ENCODE measurements around the gene TBC1D22A.

Gene TBC1D22A

DNA sequence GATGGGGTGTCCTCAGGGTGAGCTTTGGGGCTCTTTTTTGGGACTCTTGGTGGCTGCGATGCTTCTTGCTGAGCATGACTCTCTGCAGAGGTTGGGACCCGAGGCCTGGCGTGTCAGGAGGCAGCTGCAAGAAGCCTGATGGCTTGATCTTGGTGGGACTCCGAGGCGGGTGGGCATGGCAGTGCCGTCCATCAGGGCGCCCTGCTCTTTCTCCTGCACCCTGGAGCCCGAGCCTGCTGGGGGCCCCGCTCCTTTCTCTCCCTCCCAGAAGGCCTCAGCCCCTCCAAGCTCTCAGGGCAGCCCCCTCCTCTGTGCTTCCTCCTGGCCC is 432.7 kb downstream of the TBC1D22A start:
- no peak for DNase-seq

DNA sequence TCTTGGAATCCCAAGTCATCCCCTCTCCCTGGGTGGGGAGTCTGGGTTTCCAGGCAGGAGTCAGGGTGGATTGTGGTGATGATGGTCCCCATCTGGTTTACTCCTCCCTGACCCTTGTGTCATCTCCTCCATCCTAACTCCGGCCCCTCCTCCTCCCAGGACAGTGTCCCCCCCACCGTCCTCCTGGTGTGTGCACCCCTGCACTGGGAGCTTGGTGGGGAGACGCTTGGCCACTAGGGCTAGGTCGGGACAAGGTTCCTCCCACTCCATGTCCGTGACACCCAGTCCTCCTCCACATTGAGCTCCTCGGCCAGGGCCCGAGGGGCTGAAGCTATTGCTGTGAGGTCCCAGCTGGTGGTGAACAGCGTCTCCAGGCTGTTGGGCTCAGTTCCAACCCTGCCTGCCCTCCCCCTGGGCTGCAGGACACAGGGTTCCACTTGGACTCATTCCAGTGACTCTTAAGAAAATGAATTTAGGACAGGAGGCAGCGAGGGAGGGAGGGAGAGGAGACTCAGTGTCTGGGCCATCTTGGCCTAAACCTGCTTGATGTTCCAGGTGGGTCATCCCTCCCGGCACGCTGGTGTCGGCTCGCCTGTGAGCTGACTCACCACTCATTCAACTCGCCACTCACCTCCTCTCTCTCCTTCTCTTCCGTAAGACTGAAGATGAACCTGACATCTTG is 433.2 kb downstream of the TBC1D22A start:
- no peak for DNase-seq

DNA sequence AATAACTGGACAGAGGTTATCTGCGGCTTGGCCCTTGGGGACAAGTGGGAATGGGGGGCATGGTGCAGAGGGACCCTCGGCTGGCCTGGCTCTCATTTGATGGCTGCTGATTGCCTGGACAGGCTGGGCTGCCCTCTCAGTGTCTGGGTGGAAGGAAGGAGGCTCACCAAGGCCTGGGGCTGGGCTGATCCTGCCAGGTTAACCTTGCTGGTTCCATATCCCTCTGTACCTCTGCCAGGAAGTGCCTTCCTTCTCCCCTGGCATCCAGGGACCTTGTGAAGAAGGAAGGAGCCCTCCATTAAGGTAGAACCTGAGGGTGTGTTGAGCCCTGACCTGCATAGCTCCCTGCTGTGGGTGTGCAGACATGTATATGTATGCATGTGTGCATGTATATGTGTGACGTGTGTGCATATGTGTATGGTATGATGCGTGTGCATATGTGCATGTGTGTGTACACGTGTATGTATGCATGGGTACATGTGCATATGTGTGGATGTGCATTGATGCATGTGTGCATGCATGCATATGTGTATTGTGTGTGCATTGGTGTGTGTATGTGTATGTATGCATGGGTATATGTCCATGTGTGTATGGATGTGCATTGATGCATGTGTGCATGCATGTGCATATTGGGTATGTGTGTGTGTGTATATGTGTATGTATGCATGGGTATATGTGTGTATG is 433.9 kb downstream of the TBC1D22A start:
- DNase-seq: no peak

DNA sequence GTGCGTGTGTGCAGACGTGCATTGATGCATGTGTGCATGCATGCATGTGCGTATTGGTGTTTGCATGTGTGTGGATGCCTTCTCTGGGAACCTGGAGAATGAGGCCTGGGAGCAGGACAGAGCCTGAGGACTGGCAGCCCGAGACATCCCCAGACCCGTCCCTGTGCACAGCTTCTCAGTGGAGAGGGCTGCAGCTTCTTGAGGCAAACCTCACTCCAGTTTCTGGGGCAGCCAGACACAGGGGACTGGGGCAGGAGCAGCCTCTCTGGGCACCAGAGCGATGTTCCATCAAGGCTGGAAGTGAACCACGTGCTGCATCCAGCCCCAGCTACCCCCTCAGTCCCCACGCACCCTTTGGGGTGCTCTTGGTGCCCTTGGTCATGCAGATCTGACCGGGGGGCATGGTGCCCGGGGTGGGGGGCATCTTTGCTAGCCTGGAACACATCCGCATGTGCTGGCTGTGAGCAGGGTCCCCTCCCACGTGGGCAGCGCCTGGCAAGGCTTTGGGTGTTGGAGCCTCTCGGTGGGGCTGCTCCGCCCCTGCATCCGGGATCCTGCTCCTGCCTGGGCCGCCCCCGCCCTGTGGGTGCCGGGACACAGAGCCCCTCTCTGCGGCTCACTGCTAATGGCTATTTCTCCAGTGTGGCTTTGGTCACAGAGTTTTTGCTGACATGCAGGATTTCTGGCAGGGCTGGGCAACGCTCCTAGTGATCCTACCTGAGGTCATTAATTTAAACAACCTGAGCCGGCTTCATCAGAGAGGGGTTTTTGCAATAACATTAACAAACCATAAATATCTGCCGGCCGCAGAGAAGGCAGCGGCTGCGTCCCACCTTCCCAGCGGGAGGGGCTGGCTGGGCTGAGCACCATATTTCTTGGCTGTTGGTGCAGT is 434.7 kb downstream of the TBC1D22A start:
- no peak for DNase-seq

DNA sequence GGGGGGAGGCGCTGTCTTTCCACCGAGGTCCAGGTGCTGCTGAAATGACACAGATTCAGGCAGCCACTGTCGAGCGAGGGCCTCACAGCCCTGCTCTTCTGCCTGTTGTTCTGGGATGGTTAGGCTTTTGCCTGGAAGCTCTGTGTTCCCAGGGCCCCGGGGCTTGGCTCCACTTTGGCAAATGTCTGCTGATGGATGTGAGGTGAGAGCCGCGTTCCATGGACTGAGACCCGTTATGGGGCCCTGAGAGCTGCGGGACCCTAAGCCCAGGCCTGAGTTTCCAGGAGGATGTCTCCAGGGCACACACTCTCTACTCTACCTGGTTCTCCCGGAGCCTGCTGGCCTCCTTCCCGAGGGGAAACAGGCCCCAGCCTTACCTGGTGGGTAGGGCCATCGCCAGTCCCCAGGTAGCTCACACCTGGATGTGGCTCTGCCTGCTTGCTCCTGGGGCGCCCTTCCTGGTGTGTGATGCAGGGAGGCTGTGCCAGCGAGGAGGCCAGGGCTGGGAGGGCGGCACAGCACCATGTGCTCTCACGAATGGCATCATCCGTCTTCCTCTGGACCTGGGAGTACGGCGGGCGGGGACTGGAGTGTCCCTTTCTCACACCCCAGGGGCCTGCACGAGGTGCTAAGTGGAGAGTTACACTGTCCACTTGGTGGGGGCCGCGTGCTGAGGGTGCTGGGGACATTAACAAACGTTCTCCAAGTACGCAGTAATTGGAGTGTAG is 435.5 kb downstream of the TBC1D22A start:
- DNase-seq: no peak

DNA sequence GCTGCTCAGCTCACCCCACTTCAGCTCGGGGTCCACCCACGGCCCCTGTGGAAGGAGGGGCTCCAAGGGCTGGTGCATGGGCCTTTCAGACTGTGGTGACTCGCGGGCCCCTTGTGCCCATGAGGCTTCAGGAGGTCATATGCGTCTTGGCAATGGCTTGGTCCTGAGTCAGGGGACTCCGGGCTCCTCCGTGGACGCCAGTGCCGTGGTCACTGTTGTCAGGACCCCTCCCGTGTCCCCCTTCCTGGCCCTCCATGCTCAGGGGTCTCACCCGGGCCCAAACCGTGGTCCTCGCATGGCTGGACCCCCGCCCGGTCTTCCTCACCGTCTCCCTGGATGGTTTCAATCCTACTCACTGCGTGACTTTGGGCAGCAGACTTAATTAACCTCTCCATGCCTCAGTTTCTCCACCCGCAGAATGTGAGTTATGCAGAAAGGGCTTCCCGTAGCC is 436.4 kb downstream of the TBC1D22A start:
- DNase-seq: no peak

DNA sequence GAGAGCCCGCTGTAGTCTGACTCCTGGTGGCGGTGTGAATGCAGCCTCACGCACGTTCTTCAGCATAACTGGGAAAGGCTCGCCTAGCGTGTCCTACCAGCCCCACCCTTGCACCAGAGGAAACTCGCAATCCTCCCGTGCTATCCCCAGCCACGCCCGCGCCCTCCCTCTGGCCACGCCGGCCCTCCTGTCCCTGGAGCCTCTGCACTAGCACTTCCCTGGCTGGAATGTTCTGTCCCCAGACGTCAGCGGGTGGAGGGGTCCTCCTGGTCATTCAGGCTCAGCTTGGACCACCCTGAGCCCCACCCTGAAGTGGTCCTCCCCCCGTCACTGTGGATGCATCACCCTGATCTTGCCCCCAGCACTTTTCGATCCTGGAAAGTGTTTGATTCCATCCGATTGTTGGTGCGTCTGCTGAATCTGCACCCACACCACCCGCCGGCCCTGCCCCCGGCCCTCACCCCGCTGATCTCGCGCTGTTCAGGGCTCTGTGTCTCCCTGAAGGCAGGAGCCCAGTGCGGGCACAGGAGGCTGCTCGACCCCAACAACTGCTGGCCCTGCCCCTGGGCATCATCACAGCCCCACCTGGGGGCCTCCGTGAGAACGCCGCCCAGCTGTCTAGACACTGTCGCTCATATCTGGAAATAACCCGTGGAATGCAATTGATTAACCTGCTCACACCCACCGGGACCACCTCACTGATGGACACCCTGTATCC is 437.0 kb downstream of the TBC1D22A start:
- no peak for DNase-seq

DNA sequence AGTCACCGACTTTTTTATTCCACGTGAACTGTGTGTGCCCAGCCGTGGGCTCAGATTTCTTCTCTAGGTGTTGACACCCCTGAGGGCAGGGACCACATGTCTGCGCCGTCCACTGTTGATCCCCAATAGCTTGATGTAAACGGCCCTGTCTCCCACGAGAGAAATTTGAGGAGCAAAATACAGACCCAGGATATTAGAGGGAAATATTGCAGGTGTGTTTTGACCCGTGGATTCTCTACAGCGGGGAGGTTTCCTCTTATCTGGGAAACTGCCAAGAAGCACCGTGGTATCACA is 437.5 kb downstream of the TBC1D22A start:
- DNase-seq: no peak

DNA sequence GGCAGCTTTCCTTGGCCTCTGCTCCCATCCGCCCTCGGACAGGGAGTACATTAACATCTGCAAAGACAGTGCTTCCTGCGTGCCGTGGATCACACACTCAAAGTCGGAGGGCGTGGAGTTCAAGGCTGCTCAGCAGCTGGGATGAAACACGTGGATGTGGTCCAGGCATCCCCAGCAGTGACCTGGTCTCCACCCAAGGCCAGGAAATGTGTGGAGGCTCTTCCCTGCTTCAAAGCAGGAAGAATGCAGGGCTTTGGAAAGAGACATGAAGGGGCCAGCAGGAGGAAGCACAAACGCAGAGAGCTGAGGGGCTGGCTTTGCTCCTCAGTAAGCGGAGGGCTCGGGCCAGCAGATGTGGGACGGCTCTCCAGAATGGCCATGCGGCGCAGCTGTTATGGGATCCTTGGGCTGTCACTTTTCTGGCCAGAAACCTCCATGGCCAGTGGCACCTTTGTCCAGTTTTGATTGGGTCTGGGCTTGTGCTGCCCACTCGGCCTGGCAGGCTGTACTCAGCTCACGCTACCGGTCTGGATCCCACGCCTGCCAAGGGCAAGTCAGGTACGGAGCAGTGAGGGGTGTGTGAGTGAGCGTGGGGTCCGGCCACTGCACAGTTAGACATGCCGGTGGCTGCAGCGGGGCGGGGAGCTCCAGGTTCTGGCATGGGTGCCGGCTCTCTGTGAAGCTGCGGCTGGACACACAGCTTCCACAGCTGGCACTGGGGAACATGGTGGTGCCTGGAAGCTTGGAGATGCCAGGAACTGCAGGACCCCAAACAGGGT is 438.0 kb downstream of the TBC1D22A start:
- no peak for DNase-seq

DNA sequence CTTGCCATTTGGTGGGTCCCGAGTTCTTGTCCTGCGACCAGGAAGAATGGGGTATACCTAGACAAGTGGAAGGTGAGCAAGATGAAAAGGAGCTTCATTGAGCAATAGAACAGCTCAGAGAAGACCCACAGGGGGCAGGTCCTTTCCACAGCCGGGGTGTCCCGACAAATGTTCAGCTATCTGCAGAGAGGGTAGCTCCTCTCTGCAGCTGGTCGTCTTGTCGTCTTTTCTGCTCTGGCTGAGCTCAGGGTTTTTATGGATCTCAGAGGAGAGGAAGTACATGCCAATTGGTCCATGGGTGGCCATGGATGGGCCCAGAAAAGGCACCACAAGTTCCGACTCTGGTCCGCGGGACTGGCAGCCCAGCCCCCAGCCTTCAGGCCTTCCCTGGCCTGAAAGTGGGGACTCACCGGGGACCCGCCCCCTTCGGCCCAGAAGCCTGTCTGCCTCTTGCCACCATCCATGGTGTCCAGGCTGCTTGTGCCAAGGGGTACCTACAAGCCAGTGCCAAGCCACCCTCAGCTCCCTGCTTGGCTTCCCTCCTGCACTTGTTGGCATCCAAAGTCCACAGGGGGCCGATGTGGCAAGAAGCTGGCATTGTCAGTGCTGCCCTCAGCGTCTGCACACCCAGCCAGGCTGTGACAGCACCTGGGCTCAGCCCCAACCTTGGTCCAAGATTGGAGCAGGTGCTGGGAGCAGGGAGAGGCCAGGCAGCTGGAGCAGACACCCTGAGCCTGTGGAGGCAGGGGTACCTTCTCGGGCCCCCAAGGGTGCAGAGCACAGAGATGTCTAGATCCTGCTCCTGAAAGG is 438.9 kb downstream of the TBC1D22A start:
- DNase-seq: no peak

DNA sequence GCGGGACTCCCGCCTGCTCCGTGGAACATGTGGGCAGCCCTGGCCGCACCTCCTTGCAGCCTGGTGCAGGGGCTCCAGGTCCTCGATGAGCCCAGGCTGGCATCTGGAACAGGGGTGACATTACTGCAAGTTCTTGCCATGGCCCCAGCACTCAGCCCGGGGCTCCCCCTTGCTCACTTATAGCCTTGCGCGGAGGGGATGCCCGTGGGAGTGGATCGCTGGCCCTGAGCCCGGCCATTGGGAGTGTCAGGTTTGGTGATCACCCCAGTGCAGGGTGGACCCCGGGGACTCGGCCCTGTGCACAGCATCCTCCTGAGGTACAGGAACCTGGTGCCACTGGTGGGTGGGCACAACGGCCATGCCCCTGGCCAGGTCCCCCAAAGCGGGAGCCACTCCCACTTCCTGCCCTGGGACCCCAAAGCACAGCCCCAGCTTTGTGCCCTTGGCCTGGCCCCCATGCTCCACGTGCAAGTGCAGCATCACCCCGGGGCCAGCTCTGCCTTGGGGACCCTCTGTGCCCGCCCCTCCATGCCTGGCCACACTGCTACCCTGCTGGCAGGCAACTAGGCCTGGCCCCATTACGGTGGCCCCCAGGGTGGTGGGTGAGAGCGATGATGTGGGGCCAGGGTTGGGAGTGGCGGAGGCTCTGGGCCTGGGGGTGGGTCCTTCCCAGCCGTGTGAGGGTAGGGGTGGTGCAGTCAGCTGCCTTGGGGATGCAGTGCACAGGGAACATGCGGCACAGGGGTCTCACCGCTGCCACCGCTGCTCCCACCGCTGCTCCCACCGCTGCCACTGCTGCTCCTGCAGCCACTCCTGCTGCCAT is 439.8 kb downstream of the TBC1D22A start:
- DNase-seq: no peak

DNA sequence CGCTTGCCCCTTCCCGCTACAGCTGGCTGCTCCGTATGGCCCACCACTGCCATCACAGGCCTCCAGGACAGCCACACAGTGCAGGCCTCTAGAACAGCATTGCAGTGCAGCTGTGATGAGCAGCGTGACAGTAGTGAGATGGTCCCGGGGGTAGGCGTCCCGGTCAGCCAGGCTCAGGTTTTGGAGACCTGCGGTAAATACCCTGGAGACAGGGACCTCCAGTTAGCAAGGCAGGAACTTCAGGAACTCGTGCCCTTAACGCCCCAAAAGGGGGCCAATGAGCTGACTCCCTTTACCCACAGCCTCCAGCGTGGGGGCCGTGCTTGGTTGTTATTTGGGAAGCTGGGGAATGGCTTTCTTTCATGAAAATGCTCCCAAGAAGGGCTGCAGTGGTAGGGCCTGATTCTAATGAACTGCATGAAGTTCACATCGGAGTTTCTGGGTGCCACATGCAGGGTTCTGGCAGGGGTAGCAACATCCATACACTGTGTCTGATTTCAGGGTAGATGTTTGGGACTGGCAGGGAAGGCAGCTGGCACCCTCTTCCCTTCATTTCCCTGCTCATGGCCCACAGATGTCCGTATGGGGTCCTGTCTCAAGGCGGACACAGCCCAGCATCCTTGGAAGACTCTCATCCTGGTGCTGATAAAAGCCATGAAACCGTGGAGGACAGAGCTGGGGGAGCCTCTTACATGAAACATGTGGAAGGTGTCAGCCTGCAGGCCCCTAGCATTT is 440.5 kb downstream of the TBC1D22A start:
- DNase-seq: no peak

DNA sequence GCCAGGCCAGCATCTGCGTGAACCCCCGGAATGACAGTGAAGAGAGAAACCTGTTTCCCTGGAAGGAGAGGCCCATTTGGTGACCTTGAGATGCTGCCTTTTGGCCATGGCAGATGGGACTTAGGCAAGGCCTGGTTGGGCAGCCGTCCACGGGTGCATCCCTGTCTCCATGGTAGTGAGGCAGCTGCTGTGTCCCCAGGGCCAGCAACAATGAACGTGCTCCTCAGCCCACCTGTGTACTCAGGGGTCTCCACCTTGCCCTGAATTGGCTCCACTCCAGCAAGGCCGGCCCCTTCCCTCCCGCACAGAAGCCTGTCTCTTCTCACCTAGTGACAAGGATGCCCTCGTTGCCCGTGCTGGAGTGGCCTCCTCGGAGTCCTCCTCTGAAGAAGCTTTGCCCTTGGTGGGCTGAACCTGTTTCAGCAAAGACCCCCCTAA is 441.1 kb downstream of the TBC1D22A start:
- DNase-seq: no peak

DNA sequence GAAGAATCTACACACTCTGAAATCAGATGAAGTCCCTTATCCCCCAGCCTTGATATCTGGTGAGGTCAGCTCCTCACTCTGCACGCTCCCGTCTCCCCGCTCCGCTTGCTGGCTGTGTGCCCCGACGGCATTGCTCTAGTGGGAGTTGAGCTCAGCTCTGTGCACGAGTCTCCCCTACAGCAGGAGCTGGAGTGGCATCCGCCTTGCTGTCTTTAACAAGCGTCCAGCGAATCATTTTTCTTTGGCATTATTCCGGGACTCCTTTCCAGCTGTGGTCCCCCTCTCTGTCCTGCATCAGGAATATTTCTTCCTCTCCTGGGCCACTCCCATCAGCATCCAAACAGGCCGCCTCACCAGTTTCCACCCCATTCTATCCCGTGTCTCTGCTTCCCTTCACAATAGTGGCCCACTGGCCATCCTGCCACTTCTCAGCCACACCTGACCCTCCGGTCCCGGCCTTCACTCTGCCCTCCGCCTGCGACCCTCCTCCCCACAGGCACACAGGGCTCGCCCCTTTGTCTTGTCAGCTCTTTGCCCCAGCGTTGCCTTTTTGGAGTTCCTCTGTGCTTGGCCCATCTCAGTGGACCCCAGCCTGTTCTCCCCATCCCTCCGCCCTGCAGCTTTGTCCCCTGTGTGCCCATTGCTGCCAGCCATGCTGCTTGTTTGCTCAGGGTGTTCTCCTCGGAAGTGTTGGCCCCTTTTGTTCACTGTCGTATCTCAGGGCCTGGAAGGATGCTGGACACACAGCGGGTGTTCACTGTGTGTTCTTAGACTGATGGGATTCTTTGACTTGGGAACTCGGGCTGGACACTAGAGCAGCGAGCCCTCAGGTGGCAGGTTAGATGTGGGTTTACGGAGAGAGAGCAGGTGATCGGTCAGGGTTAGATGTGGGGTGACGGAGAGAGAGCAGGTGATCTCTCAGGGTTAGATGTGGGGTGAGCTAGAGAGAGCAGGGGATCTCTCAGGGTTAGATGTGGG is 441.8 kb downstream of the TBC1D22A start:
- no peak for DNase-seq

DNA sequence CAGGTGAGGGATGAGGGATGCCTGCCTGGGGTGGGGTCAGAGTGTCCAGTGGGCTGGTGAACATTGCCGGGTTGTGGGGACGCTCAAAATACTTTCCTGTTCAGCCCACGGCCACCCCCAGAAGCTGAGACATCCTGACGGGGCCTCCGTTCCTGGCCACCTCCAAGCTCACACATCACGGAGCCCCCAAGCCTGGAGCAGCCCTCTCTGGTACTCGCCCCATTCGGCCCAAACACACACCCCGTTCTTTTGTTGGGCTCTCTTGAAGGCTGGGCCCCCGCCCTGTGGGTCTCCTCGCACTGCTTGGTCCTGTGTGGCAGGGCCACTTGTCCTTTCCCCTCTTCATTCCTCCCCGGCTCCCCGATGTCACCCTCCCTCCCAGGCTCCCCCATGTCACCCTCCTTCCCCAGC is 442.6 kb downstream of the TBC1D22A start:
- DNase-seq: no peak

DNA sequence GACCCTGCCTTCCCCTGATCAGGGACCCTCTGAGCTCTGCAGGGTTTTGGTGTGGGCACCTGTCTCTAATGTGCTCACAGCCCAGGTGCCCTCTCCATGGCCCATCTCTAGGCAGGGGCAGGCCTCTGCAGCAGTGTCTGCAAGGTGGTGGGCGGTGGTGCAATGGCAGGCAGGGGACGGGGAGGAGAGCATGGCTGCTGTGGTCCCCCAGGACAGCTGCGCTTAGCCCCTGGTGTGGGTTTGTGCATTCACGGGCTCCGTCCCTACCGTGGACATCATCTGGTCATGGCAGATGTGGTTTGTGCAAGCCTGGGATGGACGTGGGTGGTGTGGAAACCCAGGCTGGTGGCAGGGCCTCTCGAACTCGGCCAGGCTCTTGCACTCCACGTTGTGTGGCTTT is 443.1 kb downstream of the TBC1D22A start:
- DNase-seq: no peak

DNA sequence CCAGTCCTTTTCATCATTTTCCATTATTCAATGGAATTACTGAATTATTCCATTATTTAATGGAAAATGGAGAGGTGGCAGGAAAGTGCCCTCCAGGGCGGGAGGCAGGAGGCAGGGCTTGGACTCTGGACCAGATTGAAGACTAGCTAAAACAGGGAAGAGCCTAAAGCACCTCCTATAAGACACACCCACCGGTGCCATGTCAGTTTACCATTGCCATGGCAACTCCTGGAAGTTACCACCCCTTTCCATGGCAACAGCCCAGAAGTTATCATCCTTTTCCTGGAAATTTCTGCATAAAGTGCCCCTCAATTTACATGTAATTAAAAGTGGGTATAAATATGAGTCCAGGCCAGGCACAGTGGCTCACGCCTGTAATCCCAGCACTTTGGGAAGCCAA is 443.7 kb downstream of the TBC1D22A start:
- DNase-seq: no peak

All from hypothalamus (tissue), 51 donors.